Gastrocnemius medialis (tissue), 4 donors: ENCODE measurements around the gene CSAD.

Experiments used
- CTCF ChIP-seq, 5 experiments: fragments of 450-650 bp in 3 of 5; fragments of 200-600 bp in 2 of 5; sonication (generic) in 2 of 5; IDR thresholded peaks in 4 of 5; conservative IDR thresholded peaks in 1 of 5; 1 replicate in 4 of 5; 2 replicates in 1 of 5; pipeline ENCODE4 v1.5.1; 2016 to 2019; ENCODE audit warnings: antibody characterized with exemption in 5 of 5, mild to moderate bottlenecking in 3 of 5, moderate library complexity in 3 of 5
- POLR2A ChIP-seq, 2 donors: fragments of 450-650 bp; IDR thresholded peaks; one replicate each; pipeline ENCODE4 v1.6.1; 2017; ENCODE audit warnings: antibody characterized with exemption in 2 of 2, mild to moderate bottlenecking in 2 of 2, moderate library complexity in 2 of 2

- no peak for TF ChIP-seq CTCF (IDR thresholded peaks at IDR 0.05 in 4 of 5, conservative IDR thresholded peaks at IDR 0.05 in 1 of 5)
- TF ChIP-seq POLR2A (IDR thresholded peaks at IDR 0.05): no peak
These were observed 37.2 kb upstream of the CSAD start for GRCh38 chr12:53217931-53218307.
